B cell (primary cell): ENCODE results near the gene MRPL23. TPM values are rescaled to one million over a fixed set of nuclear protein-coding genes. Genes with fewer than 3 reads are reported as not detected.

Experiments used
- ATAC-seq: fragments of 200-7000 bp; cut with Tn5 transposase; one replicate; pipeline ENCODE4 v1.10.0; 2021; ENCODE audit warnings: low read depth, mild to moderate bottlenecking, moderate number of reproducible peaks, moderate library complexity
- CTCF ChIA-PET: fragments of 350-600 bp; sonication (Branson Sonifier 250); formaldehyde crosslinking; loops from one replicate; lab custom pipeline; 2021; ENCODE audit warnings: antibody characterized with exemption, inconsistent platforms; lab: Charles Lee
- POLR2A ChIA-PET: fragments of 350-600 bp; sonication (Branson Sonifier 250); formaldehyde crosslinking; loops from one replicate; lab custom pipeline; 2021; ENCODE audit warnings: antibody characterized with exemption; lab: Charles Lee
- DNase-seq: peaks from one replicate; pipeline ENCODE4 v3.0.0; 2013
- H2AFZ ChIP-seq: 2 replicates; pipeline ENCODE4 v1.6.1; 2012; ENCODE audit warnings: mild to moderate bottlenecking, low read depth, low read length; ENCODE audit not compliant: insufficient read depth, poor library complexity, severe bottlenecking
- H3K27ac ChIP-seq, 2 donors: 1 replicate in 1 of 2; 2 replicates in 1 of 2; pipeline ENCODE4 v1.5.1; 2012 to 2013; ENCODE audit warnings: low read length in 2 of 2, mild to moderate bottlenecking in 2 of 2, moderate library complexity in 1 of 2
- H3K27me3 ChIP-seq, 4 experiments: fragments of 200-600 bp in 1 of 4; sonication (generic) in 1 of 4; replicated peaks in 1 of 4; 1 replicate in 2 of 4; 2 replicates in 2 of 4; pipeline versions ENCODE4 v1.6.1 to v1.7.0; 2013 to 2016; ENCODE audit warnings: low read length in 3 of 4, mild to moderate bottlenecking in 2 of 4, mixed read lengths in 1 of 4, moderate library complexity in 1 of 4; ENCODE audit not compliant: insufficient read depth in 4 of 4, control insufficient read depth in 3 of 4; ENCODE audit errors: control extremely low read depth in 1 of 4
- H3K36me3 ChIP-seq, 2 experiments: replicated peaks in 1 of 2; 1 replicate in 1 of 2; 2 replicates in 1 of 2; pipeline versions ENCODE4 v1.6.1 to v1.7.1; 2013; ENCODE audit warnings: low read length in 1 of 2; ENCODE audit not compliant: insufficient read depth in 2 of 2, control insufficient read depth in 1 of 2; ENCODE audit errors: control extremely low read depth in 1 of 2, extremely low read depth in 1 of 2
- H3K4me1 ChIP-seq, 2 donors: fragments of 200-600 bp in 1 of 2; sonication (generic) in 1 of 2; 1 replicate in 1 of 2; 2 replicates in 1 of 2; pipeline versions ENCODE4 v1.5.1 to v1.6.1; 2013 to 2017; ENCODE audit warnings: low read length in 2 of 2; ENCODE audit not compliant: control insufficient read depth in 2 of 2, insufficient read depth in 2 of 2
- H3K4me2 ChIP-seq: replicated peaks from 2 replicates; pipeline ENCODE3; 2012; ENCODE audit warnings: mild to moderate bottlenecking, low read depth, low read length; ENCODE audit not compliant: poor library complexity, severe bottlenecking
- H3K4me3 ChIP-seq, 5 experiments: fragments of 200-600 bp in 1 of 5; sonication (generic) in 1 of 5; 1 replicate in 3 of 5; 2 replicates in 2 of 5; pipeline versions ENCODE4 v1.5.1 to v1.7.0; 2011 to 2016; ENCODE audit warnings: low read length in 4 of 5, mild to moderate bottlenecking in 4 of 5, low read depth in 2 of 5, control low read depth in 1 of 5, moderate library complexity in 1 of 5; ENCODE audit not compliant: insufficient read depth in 1 of 5; ENCODE audit errors: control extremely low read depth in 1 of 5, extremely low read depth in 1 of 5
- H3K79me2 ChIP-seq: fragments of 200-600 bp; sonication (generic); one replicate; pipeline ENCODE4 v1.6.0; 2016; ENCODE audit warnings: low read length; ENCODE audit not compliant: control insufficient read depth, insufficient read depth
- H3K9ac ChIP-seq: fragments of 200-600 bp; sonication (generic); 2 replicates; pipeline ENCODE4 v1.6.1; 2017; ENCODE audit warnings: mild to moderate bottlenecking, low read length, moderate library complexity
- H3K9me3 ChIP-seq, 3 donors: one replicate each; pipeline versions ENCODE4 v1.6.1 to v1.7.1; 2013; ENCODE audit warnings: low read length in 2 of 3; ENCODE audit not compliant: control insufficient read depth in 2 of 3, insufficient read depth in 1 of 3; ENCODE audit errors: control extremely low read depth in 1 of 3
- H4K20me1 ChIP-seq: 2 replicates; pipeline ENCODE4 v1.6.0; 2012; ENCODE audit warnings: mild to moderate bottlenecking, low read length; ENCODE audit not compliant: insufficient read depth, control insufficient read depth, poor library complexity, severe bottlenecking
- H3K27ac Mint-ChIP-seq: one replicate; pipeline ENCODE4 v1.8.0; 2021; ENCODE audit warnings: mixed read lengths
- H3K27me3 Mint-ChIP-seq: one replicate; pipeline ENCODE4 v1.8.0; 2021; ENCODE audit warnings: mixed read lengths
- H3K4me1 Mint-ChIP-seq: one replicate; pipeline ENCODE4 v1.8.0; 2021; ENCODE audit warnings: mixed read lengths
- H3K4me3 Mint-ChIP-seq: one replicate; pipeline ENCODE4 v1.8.0; 2021; ENCODE audit warnings: mixed read lengths
- H3K9me3 Mint-ChIP-seq: one replicate; pipeline ENCODE4 v1.8.0; 2022; ENCODE audit warnings: mixed read lengths; ENCODE audit not compliant: insufficient read depth
- CTCF ChIP-seq: fragments of 200-600 bp; IDR thresholded peaks from one replicate; pipeline ENCODE4 v1.8.0; 2022; ENCODE audit warnings: antibody characterized with exemption, mild to moderate bottlenecking
- EZH2 ChIP-seq: IDR thresholded peaks from 2 replicates; pipeline ENCODE4 v1.6.1; 2012; ENCODE audit warnings: borderline replicate concordance, low read depth, mild to moderate bottlenecking, moderate library complexity, low read length; ENCODE audit not compliant: insufficient read depth, poor library complexity, severe bottlenecking
- WGBS: methylation state at CpG from one replicate; pipeline ENCODE4 v1.1.5; 2013; ENCODE audit warnings: missing lambda C conversion rate; ENCODE audit not compliant: insufficient coverage; 5-methylcytosine and 5-hydroxymethylcytosine counted together
- intact Hi-C: fragments of 100-400 bp; cut with micrococcal nuclease; formaldehyde crosslinking; loops from one replicate; pipeline ENCODE4 v1.10.0; 2022
- polyA plus RNA-seq: library from polyadenylated mRNA; depleted of rRNA; stranded (reverse); fragments of >200 nt; gene quantifications from 2 replicates; pipeline ENCODE4 v1.2.3, GENCODE V29; 2012
- total RNA-seq, 2 donors: library from RNA; stranded (reverse); fragments of 120-200 nt in 1 of 2; gene quantifications; 1 replicate in 1 of 2; 2 replicates in 1 of 2; pipeline versions ENCODE4 v1.2.3 to v1.2.4, GENCODE V29; 2013 to 2022

Gene MRPL23
- total and polyA plus RNA-seq, 2 donors (not counting 1 experiment from before 2014, with no cell fraction given): 47.8 to 63.2 TPM

- H3K9me3 ChIP-seq: no peaks in the 10 kb centered on the region
- no peaks in the 10 kb centered on the region for H4K20me1 ChIP-seq
- H3K27me3 ChIP-seq: no peaks in the 10 kb centered on the region
- H3K4me3 Mint-ChIP-seq: no peak overlapping the region
- H3K27me3 Mint-ChIP-seq: no peaks in the 10 kb centered on the region
- DNase-seq: no peak
- no peaks in the 10 kb centered on the region for H3K36me3 ChIP-seq
- H3K9ac ChIP-seq: no peak overlapping the region
- peak; percentile 80 for ATAC-seq
- no peaks in the 10 kb centered on the region for H3K9me3 Mint-ChIP-seq
- H3K27ac ChIP-seq: no peak overlapping the region
- H3K4me2 ChIP-seq: no peak overlapping the region
- POLR2A ChIA-PET: no interaction called here
- H3K4me1 ChIP-seq: no peaks in the 10 kb centered on the region
- TF ChIP-seq EZH2: no peak
- no peak for TF ChIP-seq CTCF
- intact Hi-C loops: no loop called here
- H3K79me2 ChIP-seq: no peaks in the 10 kb centered on the region
- WGBS: no CpG with 5 or more reads among the region's 23 CpGs
- H2AFZ ChIP-seq: no peak overlapping the region
- CTCF ChIA-PET: interaction anchor here (0.7 to 1.9 kb wide), 4 partner anchors 14 to 260 kb away, joined by 3 to 5 read pairs (median 3); no protein-coding TSS in a partner anchor
- H3K4me1 Mint-ChIP-seq: no peaks in the 10 kb centered on the region
- no peak overlapping the region for H3K27ac Mint-ChIP-seq
- H3K4me3 ChIP-seq: no peak overlapping the region
Measured at GRCh38 chr11:1953489-1954266, 6.5 kb downstream of the MRPL23 start.

GRCh38 chr11:1958367-1958766 is 11.2 kb downstream of the MRPL23 start:
- CTCF ChIA-PET: interaction anchor here (0.6 kb wide), 1 partner anchor 265 kb away, joined by 3 read pairs; no protein-coding TSS in a partner anchor
- ATAC-seq: no peak

More at GRCh38 chr11:1958367-1958766, 11.2 kb downstream of the MRPL23 start:
- Mint-ChIP-seq H3K9me3 (no peaks in the 10 kb centered on the region), H3K27ac (no peak overlapping the region), H3K4me1 (no peaks in the 10 kb centered on the region), H3K4me3 (no peak overlapping the region), H3K27me3 (no peaks in the 10 kb centered on the region)
- Histone ChIP-seq H3K4me2 (no peak overlapping the region), H3K4me3 (no peak overlapping the region), H3K27me3 (no peaks in the 10 kb centered on the region), H3K9me3 (no peaks in the 10 kb centered on the region), H3K27ac (no peak overlapping the region), H3K36me3 (no peaks in the 10 kb centered on the region), H2AFZ (no peak overlapping the region), H3K79me2 (no peaks in the 10 kb centered on the region), H4K20me1 (no peaks in the 10 kb centered on the region), H3K4me1 (no peaks in the 10 kb centered on the region), H3K9ac (no peak overlapping the region)
- intact Hi-C loops: no loop called here
- TF ChIP-seq CTCF: no peak
- TF ChIP-seq EZH2: no peak
- DNase-seq: no peak
- WGBS: no CpG with 5 or more reads among the region's 18 CpGs
- POLR2A ChIA-PET: no interaction called here
